ENCODE measurements around the gene CTIF. TPM values are rescaled to one million over a fixed set of nuclear protein-coding genes. Genes with fewer than 3 reads are reported as not detected.

The CTIF gene
- total RNA-seq, 1 donor from 2014 or later: 60.0 TPM

DNA sequence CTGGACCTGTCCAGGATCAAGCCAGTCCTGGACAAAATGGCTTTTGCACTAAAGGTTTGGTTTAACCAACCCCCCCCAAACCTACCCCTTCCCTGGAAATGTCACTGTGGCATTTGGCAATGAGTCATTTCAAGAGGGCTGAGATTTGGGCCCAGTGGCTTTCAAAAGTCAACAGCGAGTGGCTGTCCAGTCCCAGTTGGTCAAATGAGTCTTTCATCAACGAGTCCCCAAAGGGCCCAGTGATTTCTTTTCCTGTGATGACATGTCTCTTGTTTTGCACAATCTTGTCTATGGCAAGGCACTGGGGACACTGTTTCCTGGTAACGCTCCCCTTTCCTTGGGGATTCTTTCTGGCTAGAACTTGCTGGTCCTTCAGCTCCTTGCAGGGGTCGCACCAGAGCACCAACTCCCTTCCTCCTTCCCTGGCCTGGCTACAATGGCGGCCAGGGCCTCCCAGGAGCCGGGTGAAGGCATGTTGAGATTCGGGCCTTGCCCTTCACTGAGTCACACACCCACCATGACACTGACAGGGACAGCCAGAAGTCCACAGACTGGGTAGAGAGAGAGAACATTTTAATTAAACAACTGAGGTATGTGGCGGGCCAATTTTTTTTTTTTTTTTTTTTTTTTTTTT, 324.7 kb downstream of the CTIF start:
- Histone ChIP-seq H3K4me3 (no peak overlapping the region), H3K27me3 (ENCODE audit: low read depth) (no peaks in the 10 kb centered on the region), H3K9me3 (replicated peaks) (peaks cover 10% of the 10 kb centered on the region), H3K27ac (replicated peaks) (no peak overlapping the region), H3K36me3 (peaks cover 4% of the 10 kb centered on the region), H3K4me1 (peaks cover 6% of the 10 kb centered on the region)
- DNase-seq: no peak
- intact Hi-C loops (cut with micrococcal nuclease): no loop called here
- TF ChIP-seq, protein P1, sequence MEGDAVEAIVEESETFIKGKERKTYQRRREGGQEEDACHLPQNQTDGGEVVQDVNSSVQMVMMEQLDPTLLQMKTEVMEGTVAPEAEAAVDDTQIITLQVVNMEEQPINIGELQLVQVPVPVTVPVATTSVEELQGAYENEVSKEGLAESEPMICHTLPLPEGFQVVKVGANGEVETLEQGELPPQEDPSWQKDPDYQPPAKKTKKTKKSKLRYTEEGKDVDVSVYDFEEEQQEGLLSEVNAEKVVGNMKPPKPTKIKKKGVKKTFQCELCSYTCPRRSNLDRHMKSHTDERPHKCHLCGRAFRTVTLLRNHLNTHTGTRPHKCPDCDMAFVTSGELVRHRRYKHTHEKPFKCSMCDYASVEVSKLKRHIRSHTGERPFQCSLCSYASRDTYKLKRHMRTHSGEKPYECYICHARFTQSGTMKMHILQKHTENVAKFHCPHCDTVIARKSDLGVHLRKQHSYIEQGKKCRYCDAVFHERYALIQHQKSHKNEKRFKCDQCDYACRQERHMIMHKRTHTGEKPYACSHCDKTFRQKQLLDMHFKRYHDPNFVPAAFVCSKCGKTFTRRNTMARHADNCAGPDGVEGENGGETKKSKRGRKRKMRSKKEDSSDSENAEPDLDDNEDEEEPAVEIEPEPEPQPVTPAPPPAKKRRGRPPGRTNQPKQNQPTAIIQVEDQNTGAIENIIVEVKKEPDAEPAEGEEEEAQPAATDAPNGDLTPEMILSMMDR (IDR thresholded peaks at IDR 0.05; ENCODE audit: borderline replicate concordance): no peak

DNA sequence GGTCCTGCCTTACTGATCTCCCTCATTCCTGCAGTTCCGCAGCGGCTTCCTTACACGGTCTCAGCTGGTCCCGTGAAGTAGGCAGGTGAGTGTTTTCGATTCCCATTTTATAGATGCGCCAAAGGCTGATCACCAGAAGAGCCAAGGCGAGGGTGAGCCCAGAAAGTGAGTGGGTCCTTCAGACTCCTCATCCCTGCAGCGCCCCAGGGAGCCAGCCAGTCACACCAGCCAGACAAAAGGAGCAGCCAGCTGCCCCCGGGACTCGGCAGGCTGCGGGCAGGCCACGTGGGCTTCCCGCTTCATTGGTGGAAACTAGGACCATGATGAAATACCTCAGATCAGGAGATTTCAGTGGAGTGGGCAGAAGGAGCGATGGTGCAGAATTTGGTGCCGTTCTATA, 326.0 kb downstream of the CTIF start:
- TF ChIP-seq, protein P1 (IDR thresholded peaks at IDR 0.05; ENCODE audit: borderline replicate concordance): no peak
- intact Hi-C loops (cut with micrococcal nuclease): no loop called here

DNA sequence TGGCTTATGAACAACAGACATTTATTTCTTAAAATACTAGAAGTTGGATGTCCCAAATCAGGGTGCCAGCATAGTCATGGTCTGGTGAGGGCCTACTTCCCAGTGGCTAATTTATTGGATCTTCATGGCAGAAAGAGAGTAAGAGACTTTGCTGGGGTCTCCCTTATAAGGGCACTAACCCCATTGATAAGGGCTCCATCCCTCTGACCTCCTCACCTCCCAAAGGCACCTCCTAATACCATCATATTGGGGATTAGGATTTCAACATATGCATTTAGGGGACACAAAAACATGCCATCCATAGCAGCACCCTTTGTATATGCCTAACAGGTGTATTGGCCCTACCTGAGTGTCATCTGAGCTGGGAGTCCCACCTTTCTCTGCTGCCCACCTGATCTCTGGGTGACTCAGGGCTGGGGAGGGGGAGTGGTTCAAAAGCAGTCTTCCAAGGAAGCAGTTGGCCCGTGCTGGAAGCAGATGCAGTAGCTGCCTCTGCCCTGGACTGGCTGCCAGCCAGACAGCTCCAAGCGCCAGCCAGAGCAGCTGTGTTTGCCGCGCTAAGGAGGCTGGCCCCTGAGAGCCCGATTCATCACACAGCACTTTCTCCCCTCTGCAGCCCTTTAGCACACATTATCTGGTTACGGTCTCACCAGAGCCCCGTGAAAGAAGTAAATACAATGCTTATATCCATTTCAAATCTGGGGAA, 327.4 kb downstream of the CTIF start:
- H3K27ac ChIP-seq (replicated peaks): no peak overlapping the region
- no peak overlapping the region for H3K4me3 ChIP-seq
- peaks cover 6% of the 10 kb centered on the region for H3K4me1 ChIP-seq
- peaks cover 10% of the 10 kb centered on the region for H3K9me3 ChIP-seq (replicated peaks)
- H3K36me3 ChIP-seq: peaks cover 4% of the 10 kb centered on the region
- peak; percentile 53 for DNase-seq
- TF ChIP-seq, protein P1 (IDR thresholded peaks at IDR 0.05; ENCODE audit: borderline replicate concordance): no peak
- intact Hi-C loops (cut with micrococcal nuclease): no loop called here
- H3K27me3 ChIP-seq (ENCODE audit: low read depth): no peaks in the 10 kb centered on the region

More for the DNA sequence above, 326.0 kb downstream of the CTIF start:
- DNase-seq: no peak
- peaks cover 6% of the 10 kb centered on the region for H3K4me1 ChIP-seq
- no peak overlapping the region for H3K27ac ChIP-seq (replicated peaks)
- peaks cover 10% of the 10 kb centered on the region for H3K9me3 ChIP-seq (replicated peaks)
- H3K27me3 ChIP-seq (ENCODE audit: low read depth): no peaks in the 10 kb centered on the region
- no peak overlapping the region for H3K4me3 ChIP-seq
- H3K36me3 ChIP-seq: peaks cover 4% of the 10 kb centered on the region

DNA sequence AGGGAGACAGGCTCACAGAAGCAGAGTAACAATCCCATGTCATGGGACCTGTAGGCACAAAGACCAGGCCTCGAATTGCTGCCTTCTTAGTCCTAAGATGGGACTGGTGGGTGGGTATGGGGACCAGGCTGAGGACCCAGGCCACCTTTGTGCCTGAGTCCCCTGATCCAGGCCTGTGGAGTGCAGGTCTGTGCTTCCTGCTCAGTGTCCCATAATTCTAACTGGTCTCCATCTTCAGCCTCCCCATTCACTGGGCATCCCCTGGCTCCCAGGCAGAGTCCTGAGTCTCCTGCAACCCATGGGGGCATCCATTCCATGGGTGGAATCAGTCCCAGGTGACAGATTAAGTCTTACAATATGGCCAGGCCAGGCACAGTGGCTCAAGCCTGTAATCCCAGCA, 328.0 kb downstream of the CTIF start:
- Histone ChIP-seq H3K4me1 (peaks cover 6% of the 10 kb centered on the region), H3K36me3 (peaks cover 4% of the 10 kb centered on the region), H3K27ac (replicated peaks) (no peak overlapping the region), H3K9me3 (replicated peaks) (peaks cover 10% of the 10 kb centered on the region), H3K4me3 (no peak overlapping the region), H3K27me3 (ENCODE audit: low read depth) (no peaks in the 10 kb centered on the region)
- TF ChIP-seq, protein P1 (IDR thresholded peaks at IDR 0.05; ENCODE audit: borderline replicate concordance): no peak
- intact Hi-C loops (cut with micrococcal nuclease): no loop called here
- no peak for DNase-seq

DNA sequence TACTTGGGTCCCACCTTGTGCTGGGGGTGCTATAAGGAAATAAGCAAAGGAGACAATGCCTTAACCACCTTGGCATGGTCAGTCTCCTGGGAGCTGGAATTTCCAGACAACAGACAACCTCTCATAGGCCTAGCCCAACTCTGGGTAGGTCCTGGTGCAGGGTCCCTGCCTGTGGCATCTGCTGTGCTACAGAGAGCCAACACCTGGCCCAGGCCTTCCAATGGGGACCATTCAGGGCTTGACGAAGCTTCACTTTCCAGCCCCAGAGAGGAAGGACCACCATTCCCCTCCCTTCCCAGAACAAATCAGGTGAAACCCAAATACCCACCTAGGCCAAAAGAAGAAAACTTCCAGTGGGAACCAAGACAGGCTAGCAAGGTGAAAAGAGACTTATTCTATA, 329.1 kb downstream of the CTIF start:
- TF ChIP-seq, protein P1 (IDR thresholded peaks at IDR 0.05; ENCODE audit: borderline replicate concordance): no peak

More for the DNA sequence above, 329.1 kb downstream of the CTIF start:
- peaks cover under 1% of the 10 kb centered on the region for H3K36me3 ChIP-seq
- no peak for DNase-seq
- peaks cover 9% of the 10 kb centered on the region for H3K4me1 ChIP-seq
- no peak overlapping the region for H3K4me3 ChIP-seq
- peaks cover 10% of the 10 kb centered on the region for H3K9me3 ChIP-seq (replicated peaks)
- intact Hi-C loops (cut with micrococcal nuclease): no loop called here
- H3K27me3 ChIP-seq (ENCODE audit: low read depth): no peaks in the 10 kb centered on the region
- no peak overlapping the region for H3K27ac ChIP-seq (replicated peaks)

Data from left ventricle myocardium inferior (tissue), 1 donor.